ENCODE measurements around the gene ZNG1F.
"Not testable (repeated sequence)": the region's sequence is repeated elsewhere in the genome, so short reads cannot be mapped to it uniquely, and the experiment has no call there.

Gene ZNG1F

DNA sequence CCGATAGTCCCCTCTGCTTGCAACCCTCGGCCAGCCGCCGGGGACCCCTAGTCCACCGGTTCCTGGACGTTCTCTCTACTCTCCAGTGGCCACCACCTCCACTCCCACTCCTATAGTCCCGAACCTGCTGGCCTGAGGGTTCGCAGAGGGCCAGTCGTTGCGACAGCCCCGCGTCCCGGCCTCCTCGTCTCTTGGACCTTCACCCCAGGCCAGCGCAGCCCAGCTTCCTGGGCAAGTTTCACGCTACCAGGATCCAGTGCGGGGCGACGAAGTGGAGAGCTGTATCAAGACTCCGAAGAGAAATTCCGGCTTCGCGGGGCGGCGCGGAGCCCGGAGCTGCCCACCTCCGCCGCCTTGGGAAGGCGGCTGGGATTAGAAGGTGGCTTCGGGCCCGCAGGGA, 65.7 kb downstream of the ZNG1F start:
- WGBS, 2 experiments, result 0 to 2% methylated on average over 6 to 8 of the region's 32 CpGs
- not testable (repeated sequence) for H3K27ac ChIP-seq (ENCODE audit: insufficient read depth, low read depth, low read length, poor library complexity, severe bottlenecking); H3K4me1 ChIP-seq (ENCODE audit: control insufficient read depth, insufficient read depth, low read length); H3K36me3 ChIP-seq (ENCODE audit: control insufficient read depth, insufficient read depth, low read length); H3K4me3 ChIP-seq (ENCODE audit: insufficient read depth, low read depth, low read length); H3K9me3 ChIP-seq (ENCODE audit: control insufficient read depth, low read length)
- H3K27me3 ChIP-seq (ENCODE audit: control insufficient read depth, insufficient read depth, low read length, poor library complexity, severe bottlenecking), result peaks cover 29% of the 10 kb centered on the region

DNA sequence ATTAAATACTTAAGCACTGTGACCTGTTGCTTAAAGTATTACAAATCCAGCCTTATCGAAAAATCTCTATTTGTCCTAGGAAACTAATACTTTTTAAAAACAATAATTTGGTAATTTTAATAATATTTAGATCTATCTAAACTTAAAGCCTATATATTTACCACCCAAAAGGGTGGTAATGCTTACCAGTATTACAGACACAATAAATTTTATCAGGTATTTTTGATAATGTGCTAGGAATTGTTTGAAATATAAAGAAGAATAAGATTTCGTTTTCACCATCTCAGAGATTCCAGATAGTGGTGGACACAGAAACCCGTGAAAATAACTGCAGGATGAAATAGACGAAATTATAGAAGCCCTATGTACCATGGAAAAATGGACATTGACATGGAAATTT, 68.4 kb downstream of the ZNG1F start:
- not testable (repeated sequence) for H3K27ac ChIP-seq (ENCODE audit: insufficient read depth, low read depth, low read length, poor library complexity, severe bottlenecking); H3K9me3 ChIP-seq (ENCODE audit: control insufficient read depth, low read length); H3K36me3 ChIP-seq (ENCODE audit: control insufficient read depth, insufficient read depth, low read length); H3K4me3 ChIP-seq (ENCODE audit: insufficient read depth, low read depth, low read length); H3K4me1 ChIP-seq (ENCODE audit: control insufficient read depth, insufficient read depth, low read length)
- H3K27me3 ChIP-seq (ENCODE audit: control insufficient read depth, insufficient read depth, low read length, poor library complexity, severe bottlenecking), result peaks cover 24% of the 10 kb centered on the region
- WGBS, 2 experiments, result no CpG with 5 or more reads among the region's 4 CpGs

DNA sequence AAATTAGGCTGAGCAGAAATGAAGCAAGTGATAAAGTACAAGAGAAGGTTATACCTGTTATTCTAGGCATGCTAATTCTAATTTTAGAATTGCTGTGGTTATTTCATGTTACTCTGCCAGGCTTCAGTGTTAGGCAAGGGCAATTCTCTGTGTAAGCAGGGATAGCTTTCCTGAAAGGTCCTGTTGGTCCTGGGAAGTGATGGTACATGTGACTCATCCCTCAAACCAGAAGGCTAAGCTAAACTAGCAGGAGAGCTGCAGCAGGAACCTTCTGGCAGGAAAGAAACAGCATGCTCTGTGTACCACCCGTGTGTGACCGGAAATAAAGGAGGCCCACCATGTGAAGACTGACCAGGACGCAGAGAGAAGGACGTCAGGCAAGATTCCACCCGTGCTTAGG, 69.4 kb downstream of the ZNG1F start:
- no CpG with 5 or more reads among the region's 5 CpGs for WGBS, 2 experiments

DNA sequence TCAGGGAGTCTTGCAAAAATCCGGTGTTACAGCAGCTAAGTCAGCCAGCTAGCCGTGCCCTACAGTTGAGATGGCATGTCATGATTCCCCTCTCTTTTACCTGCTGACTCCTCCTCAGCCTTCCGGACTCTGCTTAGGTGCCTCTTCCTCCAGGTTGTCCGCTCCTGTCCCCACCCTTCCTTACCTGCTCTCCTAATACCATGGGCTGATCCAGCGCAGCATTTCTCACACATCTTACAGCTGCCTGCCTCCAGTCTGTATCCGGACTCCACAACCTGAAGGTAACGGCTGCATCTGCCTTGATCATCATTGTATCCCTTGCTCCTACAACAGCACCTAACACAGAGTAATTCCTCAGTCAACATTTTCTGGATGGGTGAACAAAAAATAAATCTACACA, 69.8 kb downstream of the ZNG1F start:
- not testable (repeated sequence) for H3K9me3 ChIP-seq (ENCODE audit: control insufficient read depth, low read length); H3K36me3 ChIP-seq (ENCODE audit: control insufficient read depth, insufficient read depth, low read length); H3K27ac ChIP-seq (ENCODE audit: insufficient read depth, low read depth, low read length, poor library complexity, severe bottlenecking); H3K4me1 ChIP-seq (ENCODE audit: control insufficient read depth, insufficient read depth, low read length); H3K4me3 ChIP-seq (ENCODE audit: insufficient read depth, low read depth, low read length)
- H3K27me3 ChIP-seq (ENCODE audit: control insufficient read depth, insufficient read depth, low read length, poor library complexity, severe bottlenecking), result peaks cover 19% of the 10 kb centered on the region
- WGBS, 2 experiments, result 50 to 59% methylated on average over 5 of the region's 7 CpGs

More for the DNA sequence above, 69.4 kb downstream of the ZNG1F start:
- H3K27ac ChIP-seq (ENCODE audit: insufficient read depth, low read depth, low read length, poor library complexity, severe bottlenecking); H3K9me3 ChIP-seq (ENCODE audit: control insufficient read depth, low read length); H3K4me3 ChIP-seq (ENCODE audit: insufficient read depth, low read depth, low read length); H3K4me1 ChIP-seq (ENCODE audit: control insufficient read depth, insufficient read depth, low read length); H3K36me3 ChIP-seq (ENCODE audit: control insufficient read depth, insufficient read depth, low read length): not testable (repeated sequence)
- H3K27me3 ChIP-seq (ENCODE audit: control insufficient read depth, insufficient read depth, low read length, poor library complexity, severe bottlenecking), result peaks cover 21% of the 10 kb centered on the region

DNA sequence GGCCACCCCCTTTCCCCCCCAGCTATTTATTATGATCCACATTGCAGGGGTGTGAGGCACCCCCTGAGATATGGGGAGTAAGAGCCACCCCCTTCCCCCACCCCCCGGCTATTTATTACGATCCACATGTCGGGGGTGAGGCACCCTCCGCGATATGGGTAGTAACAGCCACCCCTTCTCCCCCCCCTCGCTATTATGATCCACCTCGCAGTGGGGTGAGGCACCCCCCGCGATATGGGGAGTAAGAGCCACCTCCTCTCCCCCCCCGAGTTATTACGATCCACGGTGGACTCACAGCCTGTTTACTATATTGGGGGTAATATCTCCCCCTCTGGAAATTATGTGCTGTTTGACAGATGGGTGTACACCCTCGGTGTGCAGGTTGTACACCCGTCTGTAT, 75.8 kb downstream of the ZNG1F start:
- peaks cover 16% of the 10 kb centered on the region for H3K27me3 ChIP-seq (ENCODE audit: control insufficient read depth, insufficient read depth, low read length, poor library complexity, severe bottlenecking)
- WGBS, 2 experiments, result no CpG with 5 or more reads among the region's 14 CpGs
- not testable (repeated sequence) for H3K4me1 ChIP-seq (ENCODE audit: control insufficient read depth, insufficient read depth, low read length)

DNA sequence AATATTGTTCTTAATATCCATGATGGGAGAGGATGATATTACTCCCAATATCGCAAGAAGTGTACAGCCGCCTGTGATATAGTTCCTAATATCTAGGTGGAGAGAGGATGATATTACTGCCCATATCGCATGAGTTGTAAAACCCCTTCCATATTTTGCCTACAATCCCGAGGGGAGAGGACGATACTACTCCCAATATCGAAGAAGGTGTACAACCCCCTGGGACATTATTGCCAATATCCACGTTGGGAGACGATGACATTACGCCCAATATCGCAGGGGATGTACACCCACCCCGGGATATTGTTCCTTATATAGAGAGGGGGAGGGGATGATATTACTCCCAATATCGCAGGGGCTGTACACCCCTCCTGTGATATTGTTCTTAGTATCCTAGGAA, 77.7 kb downstream of the ZNG1F start:
- not testable (repeated sequence) for H3K4me1 ChIP-seq (ENCODE audit: control insufficient read depth, insufficient read depth, low read length); H3K9me3 ChIP-seq (ENCODE audit: control insufficient read depth, low read length); H3K4me3 ChIP-seq (ENCODE audit: insufficient read depth, low read depth, low read length); H3K27ac ChIP-seq (ENCODE audit: insufficient read depth, low read depth, low read length, poor library complexity, severe bottlenecking); H3K36me3 ChIP-seq (ENCODE audit: control insufficient read depth, insufficient read depth, low read length)
- WGBS, 2 experiments, result 85 to 87% methylated on average over 10 of the region's 12 CpGs
- peaks cover 26% of the 10 kb centered on the region for H3K27me3 ChIP-seq (ENCODE audit: control insufficient read depth, insufficient read depth, low read length, poor library complexity, severe bottlenecking)

More for the DNA sequence above, 75.8 kb downstream of the ZNG1F start:
- H3K9me3 ChIP-seq (ENCODE audit: control insufficient read depth, low read length); H3K4me3 ChIP-seq (ENCODE audit: insufficient read depth, low read depth, low read length); H3K36me3 ChIP-seq (ENCODE audit: control insufficient read depth, insufficient read depth, low read length); H3K27ac ChIP-seq (ENCODE audit: insufficient read depth, low read depth, low read length, poor library complexity, severe bottlenecking): not testable (repeated sequence)

DNA sequence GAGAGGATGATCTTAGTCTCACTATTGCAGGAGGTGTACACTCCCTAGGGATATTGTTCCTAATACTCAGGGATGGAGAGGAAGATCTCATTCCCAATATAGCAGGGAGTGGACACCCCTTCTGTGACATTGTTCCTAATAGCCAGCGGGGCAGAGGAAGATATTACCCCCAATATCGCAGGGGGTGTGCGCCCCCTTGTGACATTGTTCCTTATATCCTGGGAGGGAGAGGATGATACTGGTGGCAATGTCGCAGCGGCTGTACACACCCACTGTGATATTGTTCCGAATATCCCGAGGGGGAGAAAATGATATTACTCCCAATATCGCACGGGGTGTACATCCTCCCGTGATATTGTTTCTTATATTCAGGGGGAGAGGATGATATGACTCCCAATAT, 78.2 kb downstream of the ZNG1F start:
- H3K36me3 ChIP-seq (ENCODE audit: control insufficient read depth, insufficient read depth, low read length); H3K4me3 ChIP-seq (ENCODE audit: insufficient read depth, low read depth, low read length); H3K4me1 ChIP-seq (ENCODE audit: control insufficient read depth, insufficient read depth, low read length); H3K9me3 ChIP-seq (ENCODE audit: control insufficient read depth, low read length); H3K27ac ChIP-seq (ENCODE audit: insufficient read depth, low read depth, low read length, poor library complexity, severe bottlenecking): not testable (repeated sequence)
- peaks cover 27% of the 10 kb centered on the region for H3K27me3 ChIP-seq (ENCODE audit: control insufficient read depth, insufficient read depth, low read length, poor library complexity, severe bottlenecking)
- 46 to 48% methylated on average over 5 of the region's 10 CpGs for WGBS, 2 experiments

DNA sequence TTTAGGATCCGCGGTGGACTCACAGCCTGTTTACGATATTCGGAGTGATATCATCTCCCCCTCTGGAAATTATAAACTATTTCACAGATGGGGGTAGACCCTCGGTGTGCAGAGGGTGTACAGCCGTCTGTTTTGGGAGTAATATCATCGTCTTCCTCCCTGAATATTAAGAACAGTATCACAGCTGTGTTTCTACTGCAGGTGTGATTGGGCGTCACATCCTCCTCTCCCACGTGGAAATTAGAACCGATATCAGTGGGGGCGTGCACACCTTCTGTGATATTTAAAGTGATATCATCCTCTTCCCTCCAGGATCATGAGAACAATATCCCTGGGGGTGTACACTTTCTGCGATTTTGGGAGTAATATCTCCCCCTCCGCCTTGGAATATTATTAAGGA, 79.9 kb downstream of the ZNG1F start:
- not testable (repeated sequence) for H3K4me3 ChIP-seq (ENCODE audit: insufficient read depth, low read depth, low read length); H3K27ac ChIP-seq (ENCODE audit: insufficient read depth, low read depth, low read length, poor library complexity, severe bottlenecking); H3K36me3 ChIP-seq (ENCODE audit: control insufficient read depth, insufficient read depth, low read length); H3K4me1 ChIP-seq (ENCODE audit: control insufficient read depth, insufficient read depth, low read length); H3K9me3 ChIP-seq (ENCODE audit: control insufficient read depth, low read length)
- WGBS, 2 experiments, result 39 to 48% methylated on average over 4 of the region's 13 CpGs
- peaks cover 31% of the 10 kb centered on the region for H3K27me3 ChIP-seq (ENCODE audit: control insufficient read depth, insufficient read depth, low read length, poor library complexity, severe bottlenecking)

DNA sequence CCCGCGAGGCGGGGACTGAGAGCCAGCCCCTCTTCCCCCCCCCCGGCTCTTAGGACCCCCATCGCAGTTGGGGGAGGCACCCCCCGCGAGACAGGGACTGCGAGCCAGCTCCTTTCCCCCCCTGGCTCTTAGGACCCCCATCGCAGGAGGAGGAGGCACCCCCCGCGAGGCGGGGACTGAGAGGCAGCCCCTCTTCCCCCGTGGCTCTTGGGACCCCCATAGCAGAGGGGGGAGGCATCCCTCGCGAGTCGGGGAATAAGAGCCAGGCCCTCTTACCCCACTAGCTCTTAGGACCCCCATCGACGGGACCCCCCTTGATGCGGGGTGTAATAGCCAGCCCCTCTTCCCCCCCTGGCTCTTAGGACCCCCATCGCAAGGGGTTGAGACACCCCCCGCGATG, 80.3 kb downstream of the ZNG1F start:
- H3K27ac ChIP-seq (ENCODE audit: insufficient read depth, low read depth, low read length, poor library complexity, severe bottlenecking); H3K9me3 ChIP-seq (ENCODE audit: control insufficient read depth, low read length); H3K4me3 ChIP-seq (ENCODE audit: insufficient read depth, low read depth, low read length); H3K36me3 ChIP-seq (ENCODE audit: control insufficient read depth, insufficient read depth, low read length); H3K4me1 ChIP-seq (ENCODE audit: control insufficient read depth, insufficient read depth, low read length): not testable (repeated sequence)
- 19% methylated on average over 4 of the region's 22 CpGs; no CpG with 5 or more reads in 1 of the 2 experiments for WGBS, 2 experiments
- H3K27me3 ChIP-seq (ENCODE audit: control insufficient read depth, insufficient read depth, low read length, poor library complexity, severe bottlenecking), result peaks cover 31% of the 10 kb centered on the region

DNA sequence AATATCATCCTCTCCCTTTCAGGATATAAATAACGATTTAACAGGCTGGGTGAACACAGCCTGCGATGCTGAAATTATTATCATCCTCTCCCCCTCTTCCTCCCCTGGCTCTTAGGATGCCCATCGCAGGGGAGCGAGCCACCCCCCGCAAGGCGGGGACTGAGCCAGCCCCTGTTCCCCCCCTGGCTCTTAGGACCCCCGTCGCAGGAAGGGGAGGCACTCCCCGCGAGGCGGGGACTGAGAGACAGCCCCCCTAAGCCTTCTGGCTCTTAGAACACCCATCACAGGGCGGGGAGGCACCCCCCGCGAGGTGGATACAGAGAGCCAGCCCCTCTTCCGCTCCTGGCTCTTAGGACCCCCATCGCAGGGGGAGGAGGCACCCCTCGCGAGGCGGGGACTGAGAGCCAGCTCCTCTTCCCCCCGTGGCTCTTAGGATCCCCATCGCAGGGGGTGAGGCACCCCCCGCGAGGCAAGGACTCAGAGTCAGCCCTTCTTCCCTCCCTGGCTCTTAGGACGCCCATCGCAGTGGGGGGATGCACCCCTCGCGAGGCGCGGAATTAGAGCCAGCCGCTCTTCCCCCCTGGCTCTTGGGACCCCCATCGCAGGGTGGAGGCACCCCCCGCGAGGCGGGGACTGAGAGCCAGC, 82.5 kb downstream of the ZNG1F start:
- H3K9me3 ChIP-seq (ENCODE audit: control insufficient read depth, low read length); H3K36me3 ChIP-seq (ENCODE audit: control insufficient read depth, insufficient read depth, low read length); H3K4me1 ChIP-seq (ENCODE audit: control insufficient read depth, insufficient read depth, low read length); H3K27ac ChIP-seq (ENCODE audit: insufficient read depth, low read depth, low read length, poor library complexity, severe bottlenecking): not testable (repeated sequence)
- H3K4me3 ChIP-seq (ENCODE audit: insufficient read depth, low read depth, low read length), result peak overlapping the region; percentile 27
- 32 to 38% methylated on average over 10 to 19 of the region's 34 CpGs for WGBS, 2 experiments
- H3K27me3 ChIP-seq (ENCODE audit: control insufficient read depth, insufficient read depth, low read length, poor library complexity, severe bottlenecking), result peaks cover 31% of the 10 kb centered on the region
